GM13976 (cell line): Measurements from ENCODE around the gene SIDT2.

Experiments
- DNase-seq: peaks from one replicate; pipeline ENCODE4 v3.0.0; 2012; ENCODE audit warnings: low spot score
- CTCF ChIP-seq: IDR thresholded peaks from 2 replicates; pipeline ENCODE4 v1.5.1; 2012; ENCODE audit warnings: borderline replicate concordance, mild to moderate bottlenecking; ENCODE audit not compliant: insufficient read depth; ENCODE audit errors: extremely low read depth, missing control alignments, control extremely low read depth
- in situ Hi-C: fragments of 300-500 bp; cut with MboI; formaldehyde crosslinking; loops from one replicate; pipeline ENCODE4 v1.12.0; 2022; ENCODE audit warnings: low sequenced_read_pairs, mixed read lengths, inconsistent platforms; ENCODE audit not compliant: unreplicated experiment

SIDT2 gene

GRCh38 chr11:117220568-117220967, 42.0 kb downstream of the SIDT2 start:
- in situ Hi-C loops: loop anchor here (10.0 kb wide), 1 partner anchor 336 kb away; no protein-coding TSS in a partner anchor
- TF ChIP-seq CTCF: no peak
- no peak for DNase-seq

- DNase-seq: no peak
- no peak for TF ChIP-seq CTCF
- in situ Hi-C loops: loop anchor here (10.0 kb wide), 1 partner anchor 336 kb away; no protein-coding TSS in a partner anchor
Measured at GRCh38 chr11:117220999-117221774, 42.6 kb downstream of the SIDT2 start.

- DNase-seq: no peak
- in situ Hi-C loops: loop anchor here (10.0 kb wide), 1 partner anchor 337 kb away; no protein-coding TSS in a partner anchor
- no peak for TF ChIP-seq CTCF
Measured at GRCh38 chr11:117221775-117222517, 43.4 kb downstream of the SIDT2 start.

- no peak for TF ChIP-seq CTCF
- in situ Hi-C loops: loop anchor here (10.0 kb wide), 1 partner anchor 338 kb away; no protein-coding TSS in a partner anchor
- no peak for DNase-seq
Measured at GRCh38 chr11:117222991-117223740, 44.6 kb downstream of the SIDT2 start.

GRCh38 chr11:117223741-117224689, 45.5 kb downstream of the SIDT2 start:
- no peak for DNase-seq
- in situ Hi-C loops: loop anchor here (10.0 kb wide), 1 partner anchor 339 kb away; no protein-coding TSS in a partner anchor
- TF ChIP-seq CTCF: no peak
